GM13977 (cell line): ENCODE data around the gene CNTNAP2.

Experiments
- DNase-seq: peaks from one replicate; pipeline ENCODE4 v3.0.0; 2012; ENCODE audit warnings: low spot score
- in situ Hi-C: fragments of 300-500 bp; cut with MboI; formaldehyde crosslinking; loops from one replicate; pipeline ENCODE4 v1.12.0; 2022; ENCODE audit warnings: low sequenced_read_pairs, low pct_unique_long_range_greater_than_20kb, mixed read lengths, inconsistent platforms; ENCODE audit not compliant: unreplicated experiment
- TF ChIP-seq, protein P1 (sequence below): IDR thresholded peaks from 2 replicates; pipeline ENCODE4 v1.5.1; 2012; ENCODE audit warnings: mild to moderate bottlenecking, control low read depth; ENCODE audit not compliant: insufficient read depth; ENCODE audit errors: extremely low read depth, missing control alignments

Gene CNTNAP2

GRCh38 chr7:147053746-147054145 lies 937.1 kb downstream of the CNTNAP2 start:
- TF ChIP-seq, protein P1, sequence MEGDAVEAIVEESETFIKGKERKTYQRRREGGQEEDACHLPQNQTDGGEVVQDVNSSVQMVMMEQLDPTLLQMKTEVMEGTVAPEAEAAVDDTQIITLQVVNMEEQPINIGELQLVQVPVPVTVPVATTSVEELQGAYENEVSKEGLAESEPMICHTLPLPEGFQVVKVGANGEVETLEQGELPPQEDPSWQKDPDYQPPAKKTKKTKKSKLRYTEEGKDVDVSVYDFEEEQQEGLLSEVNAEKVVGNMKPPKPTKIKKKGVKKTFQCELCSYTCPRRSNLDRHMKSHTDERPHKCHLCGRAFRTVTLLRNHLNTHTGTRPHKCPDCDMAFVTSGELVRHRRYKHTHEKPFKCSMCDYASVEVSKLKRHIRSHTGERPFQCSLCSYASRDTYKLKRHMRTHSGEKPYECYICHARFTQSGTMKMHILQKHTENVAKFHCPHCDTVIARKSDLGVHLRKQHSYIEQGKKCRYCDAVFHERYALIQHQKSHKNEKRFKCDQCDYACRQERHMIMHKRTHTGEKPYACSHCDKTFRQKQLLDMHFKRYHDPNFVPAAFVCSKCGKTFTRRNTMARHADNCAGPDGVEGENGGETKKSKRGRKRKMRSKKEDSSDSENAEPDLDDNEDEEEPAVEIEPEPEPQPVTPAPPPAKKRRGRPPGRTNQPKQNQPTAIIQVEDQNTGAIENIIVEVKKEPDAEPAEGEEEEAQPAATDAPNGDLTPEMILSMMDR = no peak
- in situ Hi-C loops = no loop called here
- DNase-seq = no peak

DNA sequence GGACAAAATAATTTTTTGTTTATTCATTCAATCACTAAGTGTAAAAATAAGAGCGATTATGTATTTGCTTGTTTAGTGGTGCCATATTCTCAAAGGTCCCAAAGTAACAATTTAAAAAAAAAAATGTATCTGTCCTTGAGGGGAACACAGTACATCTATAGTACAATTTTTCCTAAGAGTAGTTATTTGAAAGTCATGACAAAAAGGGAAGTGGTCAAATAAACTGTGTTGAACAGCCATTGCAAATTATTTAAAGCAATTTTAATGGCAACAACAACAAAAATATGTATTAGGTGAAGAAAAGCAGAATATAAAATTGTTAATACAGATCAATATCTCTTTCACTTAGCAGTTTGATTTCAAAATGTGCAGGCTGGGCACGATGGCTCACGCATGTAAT lies 943.5 kb downstream of the CNTNAP2 start:
- in situ Hi-C loops = no loop called here
- TF ChIP-seq, protein P1 = no peak
- no peak for DNase-seq

DNA sequence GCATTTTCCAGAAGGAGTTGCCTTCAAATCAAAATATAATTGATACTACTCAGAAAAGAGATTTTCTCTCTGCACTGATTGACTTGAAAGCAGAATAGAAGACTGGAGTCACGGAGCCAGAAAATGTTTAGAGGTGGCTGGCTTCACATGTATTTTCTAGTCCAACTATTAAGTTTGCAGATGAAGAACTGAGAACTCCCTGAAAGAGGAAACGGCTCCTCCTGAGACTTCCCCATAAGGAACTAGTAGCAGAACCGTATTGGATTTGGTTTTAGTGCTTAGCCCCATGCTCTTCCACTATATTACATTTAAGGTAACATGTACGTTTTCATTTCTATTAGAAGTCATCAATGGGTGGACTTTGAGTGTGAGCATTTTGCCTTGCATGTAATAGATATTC lies 946.3 kb downstream of the CNTNAP2 start:
- no peak for DNase-seq
- TF ChIP-seq, protein P1 = no peak
- in situ Hi-C loops = no loop called here

DNA sequence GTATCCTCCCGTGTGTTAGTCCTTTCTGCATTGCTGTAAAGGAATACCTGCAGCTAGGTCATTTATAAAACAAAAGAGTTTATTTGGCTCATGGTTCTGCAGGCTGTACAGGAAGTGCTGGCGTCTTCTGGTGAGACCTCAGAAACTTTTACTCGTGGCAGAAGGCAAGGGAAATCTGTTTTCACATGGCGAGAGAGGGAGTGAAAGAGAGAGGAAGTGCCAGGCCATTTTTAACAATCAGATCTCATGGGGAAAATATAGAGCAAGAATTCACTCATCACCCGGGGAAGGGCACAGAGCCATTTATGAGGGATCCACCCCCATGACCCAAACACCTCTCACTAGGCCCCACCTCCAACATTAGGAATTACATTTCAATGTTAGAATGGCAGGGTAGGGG lies 952.2 kb downstream of the CNTNAP2 start:
- in situ Hi-C loops = no loop called here
- TF ChIP-seq, protein P1 = no peak
- DNase-seq = no peak

- no peak for DNase-seq
- in situ Hi-C loops = no loop called here
- TF ChIP-seq, protein P1 = no peak
Measured at GRCh38 chr7:147069771-147070170, 953.2 kb downstream of the CNTNAP2 start.

DNA sequence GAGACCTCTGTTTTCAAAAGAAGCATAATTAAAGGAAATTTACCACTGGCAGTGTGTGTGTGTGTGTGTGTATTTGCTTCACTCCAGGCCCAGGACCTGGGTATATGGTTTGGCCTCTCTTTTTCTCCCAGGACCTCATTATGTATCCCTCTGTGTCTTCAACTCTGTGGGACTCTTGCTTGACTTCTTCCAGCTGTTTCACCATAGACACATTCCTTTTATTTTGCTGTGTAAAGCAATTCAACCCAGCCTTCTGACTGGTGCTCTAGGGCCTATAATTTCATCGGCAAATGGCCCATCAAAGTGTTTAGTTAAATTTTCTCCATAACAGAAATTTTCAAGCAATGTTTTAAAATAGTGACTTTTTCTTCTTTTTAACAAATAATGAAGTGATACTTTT lies 954.3 kb downstream of the CNTNAP2 start:
- in situ Hi-C loops = no loop called here
- TF ChIP-seq, protein P1 = no peak
- no peak for DNase-seq

GRCh38 chr7:147071536-147071935 lies 954.9 kb downstream of the CNTNAP2 start:
- TF ChIP-seq, protein P1 = no peak
- in situ Hi-C loops = no loop called here

More at GRCh38 chr7:147071536-147071935, 954.9 kb downstream of the CNTNAP2 start:
- DNase-seq = no peak
